Tibial nerve (tissue), 3 donors: ENCODE data around the gene FADS1.

Experiments
- POLR2A ChIP-seq, 2 donors: fragments of 450-650 bp; IDR thresholded peaks; one replicate each; pipeline ENCODE4 v1.6.1; 2017; ENCODE audit warnings: antibody characterized with exemption in 2 of 2, mild to moderate bottlenecking in 2 of 2, moderate library complexity in 2 of 2
- TF ChIP-seq, protein P1 (sequence below), 5 experiments: fragments of 200-600 bp in 3 of 5; fragments of 450-650 bp in 2 of 5; sonication (generic) in 3 of 5; IDR thresholded peaks; one replicate each; pipeline ENCODE4 v1.5.1; 2016 to 2019; ENCODE audit warnings: antibody characterized with exemption in 5 of 5, mild to moderate bottlenecking in 3 of 5, moderate library complexity in 2 of 5

DNA sequence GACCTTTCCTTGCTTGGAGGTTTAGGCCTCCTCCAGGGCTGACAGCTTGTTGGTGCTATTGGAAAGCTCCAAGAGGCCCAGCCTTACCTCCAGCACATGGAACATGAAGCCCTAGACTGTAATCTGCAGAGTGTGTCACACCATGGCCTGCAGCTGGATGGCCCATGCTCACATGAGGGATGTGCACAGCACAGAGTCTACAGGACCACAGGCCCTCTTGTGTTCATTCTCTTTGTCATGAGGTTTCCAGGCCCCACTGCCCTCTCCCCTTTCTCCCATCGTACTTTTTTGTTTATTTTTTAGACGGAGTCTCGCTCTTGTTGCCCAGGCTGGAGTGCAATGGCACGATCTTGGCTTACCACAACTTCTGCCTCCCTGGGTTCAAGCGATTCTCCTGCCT lies 10.0 kb downstream of the FADS1 start:
- TF ChIP-seq, protein P1, sequence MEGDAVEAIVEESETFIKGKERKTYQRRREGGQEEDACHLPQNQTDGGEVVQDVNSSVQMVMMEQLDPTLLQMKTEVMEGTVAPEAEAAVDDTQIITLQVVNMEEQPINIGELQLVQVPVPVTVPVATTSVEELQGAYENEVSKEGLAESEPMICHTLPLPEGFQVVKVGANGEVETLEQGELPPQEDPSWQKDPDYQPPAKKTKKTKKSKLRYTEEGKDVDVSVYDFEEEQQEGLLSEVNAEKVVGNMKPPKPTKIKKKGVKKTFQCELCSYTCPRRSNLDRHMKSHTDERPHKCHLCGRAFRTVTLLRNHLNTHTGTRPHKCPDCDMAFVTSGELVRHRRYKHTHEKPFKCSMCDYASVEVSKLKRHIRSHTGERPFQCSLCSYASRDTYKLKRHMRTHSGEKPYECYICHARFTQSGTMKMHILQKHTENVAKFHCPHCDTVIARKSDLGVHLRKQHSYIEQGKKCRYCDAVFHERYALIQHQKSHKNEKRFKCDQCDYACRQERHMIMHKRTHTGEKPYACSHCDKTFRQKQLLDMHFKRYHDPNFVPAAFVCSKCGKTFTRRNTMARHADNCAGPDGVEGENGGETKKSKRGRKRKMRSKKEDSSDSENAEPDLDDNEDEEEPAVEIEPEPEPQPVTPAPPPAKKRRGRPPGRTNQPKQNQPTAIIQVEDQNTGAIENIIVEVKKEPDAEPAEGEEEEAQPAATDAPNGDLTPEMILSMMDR (IDR thresholded peaks at IDR 0.05): no peak
- no peak for TF ChIP-seq POLR2A (IDR thresholded peaks at IDR 0.05)
